Neural progenitor cell (in vitro differentiated cells): Measurements from ENCODE around the gene SCN7A. TPM values are rescaled to one million over a fixed set of nuclear protein-coding genes. Genes with fewer than 3 reads are reported as not detected.

Experiments used
- DNase-seq: peaks from one replicate; pipeline ENCODE4 v3.0.0-alpha.2; 2016; ENCODE audit warnings: low spot score
- H2AFZ ChIP-seq: fragments of 200-600 bp; sonication (generic); replicated peaks from 2 replicates; pipeline ENCODE4 v1.6.1; 2016; ENCODE audit warnings: antibody characterized with exemption
- H3F3A ChIP-seq: fragments of 200-600 bp; sonication (generic); 2 replicates; pipeline ENCODE4 v1.6.1; 2016; ENCODE audit warnings: antibody characterized with exemption, low read depth
- H3K27ac ChIP-seq: fragments of 200-600 bp; sonication (generic); 2 replicates; pipeline ENCODE4 v1.5.1; 2016; ENCODE audit warnings: mild to moderate bottlenecking
- H3K27me3 ChIP-seq: fragments of 200-600 bp; sonication (generic); 2 replicates; pipeline ENCODE4 v1.6.1; 2016; ENCODE audit warnings: mild to moderate bottlenecking, moderate library complexity
- H3K36me3 ChIP-seq: fragments of 200-600 bp; sonication (generic); 2 replicates; pipeline ENCODE4 v1.5.1; 2016
- H3K4me1 ChIP-seq: fragments of 200-600 bp; sonication (generic); 2 replicates; pipeline ENCODE4 v1.6.1; 2016; ENCODE audit warnings: mixed run types
- H3K4me2 ChIP-seq: fragments of 200-600 bp; sonication (generic); 2 replicates; pipeline ENCODE4 v1.6.1; 2016
- H3K4me3 ChIP-seq: fragments of 200-600 bp; sonication (generic); 2 replicates; pipeline ENCODE4 v1.5.1; 2016
- H3K79me2 ChIP-seq: fragments of 200-600 bp; sonication (generic); 2 replicates; pipeline ENCODE4 v1.6.1; 2016; ENCODE audit warnings: low read depth
- H3K9ac ChIP-seq: fragments of 200-600 bp; sonication (generic); 2 replicates; pipeline ENCODE4 v1.6.1; 2016
- H3K9me3 ChIP-seq: fragments of 200-600 bp; sonication (generic); 2 replicates; pipeline ENCODE4 v1.5.1; 2016; ENCODE audit warnings: low read depth
- H4K20me1 ChIP-seq: fragments of 200-600 bp; sonication (generic); 2 replicates; pipeline ENCODE4 v1.6.1; 2016; ENCODE audit warnings: low read depth
- H3K27ac Mint-ChIP-seq: 3 replicates; pipeline ENCODE4 v1.8.0; 2021; ENCODE audit warnings: mixed read lengths
- H3K27me3 Mint-ChIP-seq: 2 replicates; pipeline ENCODE4 v1.8.0; 2022; ENCODE audit warnings: low read depth, mild to moderate bottlenecking, inconsistent platforms, moderate library complexity, mixed read lengths; ENCODE audit not compliant: insufficient read depth
- H3K36me3 Mint-ChIP-seq: 3 replicates; pipeline ENCODE4 v1.8.0; 2021; ENCODE audit warnings: mixed read lengths
- H3K4me1 Mint-ChIP-seq: 3 replicates; pipeline ENCODE4 v1.8.0; 2021; ENCODE audit warnings: mixed read lengths
- H3K4me3 Mint-ChIP-seq: 3 replicates; pipeline ENCODE4 v1.8.0; 2021; ENCODE audit warnings: mild to moderate bottlenecking, moderate library complexity, mixed read lengths
- H3K9me3 Mint-ChIP-seq: 3 replicates; pipeline ENCODE4 v1.8.0; 2020; ENCODE audit warnings: mixed read lengths
- EZH2 ChIP-seq: fragments of 200-600 bp; sonication (generic); IDR thresholded peaks from 2 replicates; pipeline ENCODE4 v1.6.1; 2017; ENCODE audit warnings: antibody characterized with exemption, mild to moderate bottlenecking, moderate library complexity
- EZH2phosphoT487 ChIP-seq: fragments of 200-600 bp; sonication (generic); IDR thresholded peaks from 2 replicates; pipeline ENCODE4 v1.6.1; 2017; ENCODE audit warnings: antibody characterized with exemption
- total RNA-seq: library from RNA; depleted of rRNA; stranded (reverse); fragments of >200 nt; gene quantifications from 2 replicates; pipeline ENCODE4 v1.2.3, GENCODE V29; 2015; ENCODE audit warnings: low replicate concordance
- TF ChIP-seq, protein P1 (sequence below): fragments of 200-600 bp; sonication (generic); IDR thresholded peaks from 2 replicates; pipeline ENCODE4 v1.5.1; 2017; ENCODE audit warnings: antibody characterized with exemption, mild to moderate bottlenecking

Gene SCN7A
- total RNA-seq, 1 donor from 2014 or later: 1.0 TPM

DNA sequence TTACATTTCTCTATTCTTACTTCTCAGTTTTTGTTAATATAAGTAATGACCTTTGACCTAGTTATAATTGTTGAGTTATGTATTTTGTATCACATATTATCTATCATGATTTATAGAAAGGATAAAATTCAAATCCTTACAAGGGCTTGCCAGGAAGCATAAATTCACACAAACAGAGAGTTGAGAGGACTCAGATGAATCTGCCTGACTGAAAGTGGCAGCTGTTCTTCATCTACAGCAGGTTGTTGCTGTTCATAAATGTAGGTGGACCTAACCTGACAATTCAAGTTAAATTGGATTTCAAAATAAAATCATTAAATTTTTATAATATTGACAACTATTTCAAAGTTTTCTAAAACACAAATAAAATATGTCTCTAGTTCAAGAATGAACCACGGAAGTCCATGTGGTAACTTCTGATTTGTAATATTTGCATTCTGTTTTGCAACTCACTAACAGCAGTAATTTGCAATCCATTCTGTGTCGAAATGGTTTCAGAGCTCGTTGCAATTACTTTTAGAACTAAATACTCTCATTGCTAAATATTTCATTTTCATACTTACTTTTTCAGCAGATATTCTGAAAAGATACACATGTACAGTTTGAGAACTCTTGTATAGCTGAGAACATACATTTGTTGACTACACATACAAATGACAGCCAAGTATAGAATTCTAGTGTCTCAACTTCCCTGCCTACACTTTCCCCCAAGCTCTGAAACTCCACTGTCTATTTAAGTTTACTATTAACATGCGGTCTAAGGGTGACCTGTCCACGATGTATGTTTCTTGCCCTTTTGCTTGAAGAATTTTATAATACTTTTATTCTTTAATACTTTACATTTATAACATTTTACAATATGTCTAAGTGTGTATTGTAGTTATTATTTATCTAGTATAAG lies 25.7 kb downstream of the SCN7A start:
- no peak overlapping the region for H3K27ac Mint-ChIP-seq
- H3F3A ChIP-seq: no peaks in the 10 kb centered on the region

DNA sequence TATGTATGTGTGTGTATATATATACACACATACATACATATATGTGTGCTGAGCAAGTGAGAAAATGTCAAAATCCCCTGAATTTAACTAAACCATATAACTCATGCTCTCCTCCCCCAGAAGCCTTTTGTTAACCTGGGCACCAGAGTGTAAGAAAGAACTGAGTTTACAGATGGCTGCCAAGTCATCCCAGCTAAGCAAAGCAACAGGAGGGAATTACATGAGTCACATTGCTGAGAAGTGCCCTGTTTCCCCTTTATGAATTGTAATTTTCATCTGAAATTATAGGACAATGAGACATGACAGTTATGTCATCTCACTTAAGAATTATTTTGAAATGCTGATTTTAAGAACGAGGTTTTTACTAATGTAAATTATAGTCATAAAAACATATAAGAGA lies 29.9 kb downstream of the SCN7A start:
- Histone ChIP-seq H3F3A (no peaks in the 10 kb centered on the region), H3K9me3 (no peaks in the 10 kb centered on the region), H3K27ac (no peak overlapping the region), H3K36me3 (no peaks in the 10 kb centered on the region), H3K27me3 (no peaks in the 10 kb centered on the region), H3K4me2 (no peak overlapping the region), H3K4me3 (no peak overlapping the region), H2AFZ (no peak overlapping the region), H3K9ac (no peak overlapping the region), H3K79me2 (no peaks in the 10 kb centered on the region), H3K4me1 (no peaks in the 10 kb centered on the region), H4K20me1 (no peaks in the 10 kb centered on the region)
- TF ChIP-seq, protein P1, sequence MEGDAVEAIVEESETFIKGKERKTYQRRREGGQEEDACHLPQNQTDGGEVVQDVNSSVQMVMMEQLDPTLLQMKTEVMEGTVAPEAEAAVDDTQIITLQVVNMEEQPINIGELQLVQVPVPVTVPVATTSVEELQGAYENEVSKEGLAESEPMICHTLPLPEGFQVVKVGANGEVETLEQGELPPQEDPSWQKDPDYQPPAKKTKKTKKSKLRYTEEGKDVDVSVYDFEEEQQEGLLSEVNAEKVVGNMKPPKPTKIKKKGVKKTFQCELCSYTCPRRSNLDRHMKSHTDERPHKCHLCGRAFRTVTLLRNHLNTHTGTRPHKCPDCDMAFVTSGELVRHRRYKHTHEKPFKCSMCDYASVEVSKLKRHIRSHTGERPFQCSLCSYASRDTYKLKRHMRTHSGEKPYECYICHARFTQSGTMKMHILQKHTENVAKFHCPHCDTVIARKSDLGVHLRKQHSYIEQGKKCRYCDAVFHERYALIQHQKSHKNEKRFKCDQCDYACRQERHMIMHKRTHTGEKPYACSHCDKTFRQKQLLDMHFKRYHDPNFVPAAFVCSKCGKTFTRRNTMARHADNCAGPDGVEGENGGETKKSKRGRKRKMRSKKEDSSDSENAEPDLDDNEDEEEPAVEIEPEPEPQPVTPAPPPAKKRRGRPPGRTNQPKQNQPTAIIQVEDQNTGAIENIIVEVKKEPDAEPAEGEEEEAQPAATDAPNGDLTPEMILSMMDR: no peak
- TF ChIP-seq EZH2phosphoT487 (no peak), EZH2 (no peak)
- no peaks in the 10 kb centered on the region for H3K36me3 Mint-ChIP-seq
- H3K4me3 Mint-ChIP-seq: no peak overlapping the region
- H3K9me3 Mint-ChIP-seq: no peaks in the 10 kb centered on the region
- H3K27me3 Mint-ChIP-seq: peaks cover 2% of the 10 kb centered on the region
- no peak for DNase-seq
- H3K27ac Mint-ChIP-seq: no peak overlapping the region
- no peaks in the 10 kb centered on the region for H3K4me1 Mint-ChIP-seq

More for the DNA sequence above, 25.7 kb downstream of the SCN7A start:
- no peaks in the 10 kb centered on the region for H3K4me1 Mint-ChIP-seq
- Histone ChIP-seq H3K4me3 (no peak overlapping the region), H3K36me3 (no peaks in the 10 kb centered on the region), H3K9me3 (no peaks in the 10 kb centered on the region), H3K27ac (no peak overlapping the region), H3K79me2 (no peaks in the 10 kb centered on the region), H3K27me3 (no peaks in the 10 kb centered on the region), H2AFZ (no peak overlapping the region), H4K20me1 (no peaks in the 10 kb centered on the region), H3K9ac (no peak overlapping the region), H3K4me1 (no peaks in the 10 kb centered on the region), H3K4me2 (no peak overlapping the region)
- TF ChIP-seq, protein P1: no peak
- no peak for TF ChIP-seq EZH2
- TF ChIP-seq EZH2phosphoT487: no peak
- no peak for DNase-seq
- H3K36me3 Mint-ChIP-seq: no peaks in the 10 kb centered on the region
- H3K4me3 Mint-ChIP-seq: no peak overlapping the region
- no peaks in the 10 kb centered on the region for H3K27me3 Mint-ChIP-seq
- no peaks in the 10 kb centered on the region for H3K9me3 Mint-ChIP-seq

DNA sequence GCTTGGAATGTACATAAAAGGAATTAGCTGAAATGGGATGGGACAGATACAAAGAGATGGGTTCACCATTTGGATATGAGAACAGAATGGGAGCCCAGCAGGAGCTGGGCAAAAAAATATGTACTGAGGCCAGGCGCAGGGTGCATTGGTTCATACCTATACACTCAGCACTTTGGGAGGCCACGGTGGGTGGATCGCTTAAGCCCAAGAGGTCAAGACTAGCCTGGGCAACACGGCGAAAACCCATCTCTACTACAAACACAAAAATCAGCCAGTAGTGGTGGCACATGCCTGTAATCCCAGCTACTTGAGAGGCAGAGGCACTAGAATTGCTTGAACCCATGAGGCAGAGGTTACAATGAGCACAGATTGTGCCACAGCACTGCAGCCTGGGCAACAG lies 30.4 kb downstream of the SCN7A start:
- Mint-ChIP-seq H3K27ac (no peak overlapping the region), H3K4me1 (no peaks in the 10 kb centered on the region), H3K9me3 (no peaks in the 10 kb centered on the region), H3K4me3 (no peak overlapping the region), H3K27me3 (peaks cover 2% of the 10 kb centered on the region), H3K36me3 (no peaks in the 10 kb centered on the region)
- H3K4me3 ChIP-seq: no peak overlapping the region
- no peaks in the 10 kb centered on the region for H3K4me1 ChIP-seq
- no peaks in the 10 kb centered on the region for H3K27me3 ChIP-seq
- H3K4me2 ChIP-seq: no peak overlapping the region
- H4K20me1 ChIP-seq: no peaks in the 10 kb centered on the region
- TF ChIP-seq EZH2phosphoT487: no peak
- TF ChIP-seq EZH2: no peak
- TF ChIP-seq, protein P1: no peak
- H3K9me3 ChIP-seq: no peaks in the 10 kb centered on the region
- H3K79me2 ChIP-seq: no peaks in the 10 kb centered on the region
- H3K27ac ChIP-seq: no peak overlapping the region
- no peak overlapping the region for H2AFZ ChIP-seq
- H3K36me3 ChIP-seq: no peaks in the 10 kb centered on the region
- H3F3A ChIP-seq: no peaks in the 10 kb centered on the region
- DNase-seq: no peak
- H3K9ac ChIP-seq: no peak overlapping the region
